HepG2 (cell line): ENCODE measurements around the gene NECAB2.

Experiments
- CHD4 ChIP-seq: fragments of 200-600 bp; sonication (generic); IDR thresholded peaks from 2 replicates; pipeline ENCODE4 v1.7.0; 2017; ENCODE audit warnings: mild to moderate bottlenecking, low read length, borderline replicate concordance
- KLF6 ChIP-seq: IDR thresholded peaks from 2 replicates; pipeline ENCODE4 v1.8.0; 2016; ENCODE audit warnings: missing biosample characterization, missing genetic modification reagents
- U2AF2 ChIP-seq: fragments of 200-400 bp; formaldehyde crosslinking; IDR thresholded peaks from 2 replicates; pipeline ENCODE4 v1.6.1; 2017; ENCODE audit warnings: low read depth, mild to moderate bottlenecking, low read length

DNA sequence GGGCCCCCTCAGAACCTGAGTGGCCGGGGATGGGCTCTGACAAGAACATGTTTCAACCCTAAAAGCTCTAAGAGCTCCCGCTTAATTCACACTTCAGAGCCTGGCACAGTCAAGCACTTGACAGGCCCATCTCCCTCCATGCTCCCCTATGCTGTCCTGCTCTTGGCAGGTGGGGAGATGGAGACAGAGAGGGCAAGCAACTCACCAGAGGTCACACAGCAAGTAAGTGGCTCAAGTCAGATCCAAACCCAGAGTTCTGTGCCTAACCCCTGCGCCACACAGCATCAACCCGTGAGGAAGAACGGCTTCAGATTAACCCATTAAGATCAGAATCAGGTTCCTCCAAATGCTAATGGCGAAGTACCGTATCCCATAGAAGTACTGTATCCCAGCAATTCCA is 36.4 kb downstream of the NECAB2 start:
- TF ChIP-seq U2AF2 (no peak), KLF6 (CRISPR knock-in tag) (no peak), CHD4 (no peak)
